Measurements from ENCODE around the gene GALR3. TPM values are rescaled to one million over a fixed set of nuclear protein-coding genes. Genes with fewer than 3 reads are reported as not detected.
A peak's percentile ranks its signal among the peaks of the same experiment; 100 is the strongest.

The GALR3 gene, protein sequence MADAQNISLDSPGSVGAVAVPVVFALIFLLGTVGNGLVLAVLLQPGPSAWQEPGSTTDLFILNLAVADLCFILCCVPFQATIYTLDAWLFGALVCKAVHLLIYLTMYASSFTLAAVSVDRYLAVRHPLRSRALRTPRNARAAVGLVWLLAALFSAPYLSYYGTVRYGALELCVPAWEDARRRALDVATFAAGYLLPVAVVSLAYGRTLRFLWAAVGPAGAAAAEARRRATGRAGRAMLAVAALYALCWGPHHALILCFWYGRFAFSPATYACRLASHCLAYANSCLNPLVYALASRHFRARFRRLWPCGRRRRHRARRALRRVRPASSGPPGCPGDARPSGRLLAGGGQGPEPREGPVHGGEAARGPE
- total RNA-seq (2013): not detected
- polyA plus RNA-seq (not detected), polyA minus RNA-seq (not detected in 2 replicates), total RNA-seq (0 to 0.30 (median 0) reads per million in 11 experiments)

DNA sequence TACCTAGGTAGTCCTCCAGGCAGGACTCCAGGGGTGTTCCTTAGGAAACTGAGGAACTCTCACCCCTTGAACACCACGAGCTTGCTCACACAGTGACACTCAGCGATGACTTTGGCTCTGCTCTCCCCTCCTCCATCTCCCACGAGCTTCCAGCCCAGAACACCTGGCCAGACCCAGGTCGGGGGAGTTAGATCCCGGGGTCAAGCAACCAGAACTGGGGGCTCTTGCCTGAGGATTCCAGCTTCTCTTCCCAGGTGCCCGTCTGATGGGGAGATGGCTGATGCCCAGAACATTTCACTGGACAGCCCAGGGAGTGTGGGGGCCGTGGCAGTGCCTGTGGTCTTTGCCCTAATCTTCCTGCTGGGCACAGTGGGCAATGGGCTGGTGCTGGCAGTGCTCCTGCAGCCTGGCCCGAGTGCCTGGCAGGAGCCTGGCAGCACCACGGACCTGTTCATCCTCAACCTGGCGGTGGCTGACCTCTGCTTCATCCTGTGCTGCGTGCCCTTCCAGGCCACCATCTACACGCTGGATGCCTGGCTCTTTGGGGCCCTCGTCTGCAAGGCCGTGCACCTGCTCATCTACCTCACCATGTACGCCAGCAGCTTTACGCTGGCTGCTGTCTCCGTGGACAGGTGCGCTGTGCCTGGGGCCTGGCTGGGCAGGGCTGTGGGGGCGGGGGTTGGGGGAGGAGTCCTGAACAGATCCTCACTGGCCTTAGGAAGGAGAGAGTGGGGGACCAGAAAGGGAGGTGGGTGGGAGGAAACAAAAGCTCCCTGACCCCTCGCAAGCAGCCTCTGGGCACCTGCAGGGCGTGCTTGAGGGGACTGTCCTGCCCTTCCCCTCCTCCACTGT lies at the start of gene GALR3:
TSS of gene GALR3 (plus strand) at position 249 of the 852 bp plus-strand sequence. CDS start at position 274, 25 bp downstream.
- peaks cover 34 to 49% (median 42%) of the 10 kb centered on the region in 3 donors for H3K27me3 Mint-ChIP-seq (ENCODE audit: low read depth in 3 of 3)
- no peak within 1 kb of the TSS for H2AFZ ChIP-seq (ENCODE audit: insufficient read depth, low read depth, low read length, poor library complexity, severe bottlenecking)
- DNase-seq: no peak
- H3K4me2 ChIP-seq (replicated peaks; ENCODE audit: extremely low read depth, low read length, poor library complexity, severe bottlenecking): no peak within 1 kb of the TSS
- H3K9me3 Mint-ChIP-seq: peaks cover 0 to 7% (median 0%) of the 10 kb centered on the region in 7 donors
- H3K36me3 Mint-ChIP-seq: peaks cover 3 to 4% of the 10 kb centered on the region in 2 donors
- H3K27ac ChIP-seq (ENCODE audit: low read depth in 1 of 2, low read length in 2 of 2): no peak within 1 kb of the TSS
- WGBS (ENCODE audit: insufficient coverage): 93% methylated on average over 15 of the region's 21 CpGs
- no peak within 1 kb of the TSS for H3K27ac Mint-ChIP-seq
- no peak within 1 kb of the TSS for H3K9ac ChIP-seq (ENCODE audit: insufficient read depth, low read length, poor library complexity, severe bottlenecking)
- no peaks in the 10 kb centered on the region for H3K9me3 ChIP-seq (replicated peaks in 1 of 2; ENCODE audit: control insufficient read depth in 1 of 2, insufficient read depth in 1 of 2, low read length in 2 of 2)
- peaks cover 5 to 33% of the 10 kb centered on the region in 2 donors for H3K27me3 ChIP-seq (ENCODE audit: control insufficient read depth in 2 of 2, insufficient read depth in 2 of 2, low read length in 2 of 2)
- H3K79me2 ChIP-seq (ENCODE audit: insufficient read depth, low read length): no peaks in the 10 kb centered on the region
- peaks cover 13% of the 10 kb centered on the region for H3K4me1 Mint-ChIP-seq
- H3K4me3 ChIP-seq (replicated peaks in 1 of 3; ENCODE audit: low read depth in 2 of 3, low read length in 3 of 3): no peak within 1 kb of the TSS
- H3K36me3 ChIP-seq (replicated peaks in 1 of 2; ENCODE audit: control insufficient read depth in 1 of 2, insufficient read depth in 2 of 2, low read length in 2 of 2): no peaks in the 10 kb centered on the region
- H3K4me1 ChIP-seq (ENCODE audit: control insufficient read depth in 1 of 2, insufficient read depth in 2 of 2, low read length in 2 of 2): peaks cover 12 to 26% of the 10 kb centered on the region in 2 donors
- H4K20me1 ChIP-seq (ENCODE audit: insufficient read depth, low read length): no peaks in the 10 kb centered on the region
- TF ChIP-seq, protein P1, sequence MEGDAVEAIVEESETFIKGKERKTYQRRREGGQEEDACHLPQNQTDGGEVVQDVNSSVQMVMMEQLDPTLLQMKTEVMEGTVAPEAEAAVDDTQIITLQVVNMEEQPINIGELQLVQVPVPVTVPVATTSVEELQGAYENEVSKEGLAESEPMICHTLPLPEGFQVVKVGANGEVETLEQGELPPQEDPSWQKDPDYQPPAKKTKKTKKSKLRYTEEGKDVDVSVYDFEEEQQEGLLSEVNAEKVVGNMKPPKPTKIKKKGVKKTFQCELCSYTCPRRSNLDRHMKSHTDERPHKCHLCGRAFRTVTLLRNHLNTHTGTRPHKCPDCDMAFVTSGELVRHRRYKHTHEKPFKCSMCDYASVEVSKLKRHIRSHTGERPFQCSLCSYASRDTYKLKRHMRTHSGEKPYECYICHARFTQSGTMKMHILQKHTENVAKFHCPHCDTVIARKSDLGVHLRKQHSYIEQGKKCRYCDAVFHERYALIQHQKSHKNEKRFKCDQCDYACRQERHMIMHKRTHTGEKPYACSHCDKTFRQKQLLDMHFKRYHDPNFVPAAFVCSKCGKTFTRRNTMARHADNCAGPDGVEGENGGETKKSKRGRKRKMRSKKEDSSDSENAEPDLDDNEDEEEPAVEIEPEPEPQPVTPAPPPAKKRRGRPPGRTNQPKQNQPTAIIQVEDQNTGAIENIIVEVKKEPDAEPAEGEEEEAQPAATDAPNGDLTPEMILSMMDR (IDR thresholded peaks at IDR 0.05): no peak
- intact Hi-C loops (cut with micrococcal nuclease): no loop called here
- H3K4me3 Mint-ChIP-seq: peak within 1 kb of the TSS in 1 of 2 donors; percentile 84

DNA sequence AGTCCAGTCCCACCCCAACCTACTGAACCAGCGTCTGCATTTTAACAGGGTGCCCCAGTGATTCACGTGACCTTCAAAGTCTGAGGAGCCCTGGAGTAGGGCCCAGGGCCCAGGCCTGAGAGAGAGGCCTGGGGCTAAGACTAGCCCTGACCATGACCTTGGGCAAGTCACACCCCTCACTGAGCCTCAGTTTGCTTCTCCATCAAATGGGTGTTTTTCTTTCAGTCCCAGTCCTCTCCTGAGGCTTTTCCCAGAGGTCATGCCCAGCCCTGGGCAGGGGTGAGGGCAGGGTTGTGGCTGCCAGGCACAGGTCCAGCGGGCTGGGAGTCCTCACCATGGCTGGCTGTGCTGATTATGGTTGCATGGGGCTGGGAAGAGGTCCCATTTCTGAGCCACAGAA lies 48.5 kb upstream of the GALR3 start:
- H3K9me3 Mint-ChIP-seq: no peaks in the 10 kb centered on the region
- no peak overlapping the region for H3K4me2 ChIP-seq (replicated peaks; ENCODE audit: extremely low read depth, low read length, poor library complexity, severe bottlenecking)
- H3K4me3 Mint-ChIP-seq: no peak overlapping the region
- H3K36me3 ChIP-seq (replicated peaks in 1 of 2; ENCODE audit: control insufficient read depth in 1 of 2, insufficient read depth in 2 of 2, low read length in 2 of 2): peaks cover 42 to 48% of the 10 kb centered on the region in 2 donors
- H3K9ac ChIP-seq (ENCODE audit: insufficient read depth, low read length, poor library complexity, severe bottlenecking): no peak overlapping the region
- H3K27ac Mint-ChIP-seq: no peak overlapping the region
- no peak overlapping the region for H2AFZ ChIP-seq (ENCODE audit: insufficient read depth, low read depth, low read length, poor library complexity, severe bottlenecking)
- H4K20me1 ChIP-seq (ENCODE audit: insufficient read depth, low read length): no peaks in the 10 kb centered on the region
- no peaks in the 10 kb centered on the region for H3K27me3 ChIP-seq (ENCODE audit: control insufficient read depth in 2 of 2, insufficient read depth in 2 of 2, low read length in 2 of 2)
- H3K27ac ChIP-seq (ENCODE audit: low read depth in 1 of 2, low read length in 2 of 2): no peak overlapping the region
- H3K4me3 ChIP-seq (replicated peaks in 1 of 3; ENCODE audit: low read depth in 2 of 3, low read length in 3 of 3): no peak overlapping the region
- no peaks in the 10 kb centered on the region for H3K4me1 ChIP-seq (ENCODE audit: control insufficient read depth in 1 of 2, insufficient read depth in 2 of 2, low read length in 2 of 2)
- DNase-seq: no peak
- peaks cover 39 to 54% of the 10 kb centered on the region in 2 donors for H3K36me3 Mint-ChIP-seq
- peaks cover 0 to 2% (median 1%) of the 10 kb centered on the region in 3 donors for H3K27me3 Mint-ChIP-seq (ENCODE audit: low read depth in 3 of 3)
- H3K4me1 Mint-ChIP-seq: no peaks in the 10 kb centered on the region
- WGBS (ENCODE audit: insufficient coverage): 93% methylated on average over 3 of the region's 3 CpGs
- TF ChIP-seq, protein P1 (IDR thresholded peaks at IDR 0.05): no peak
- intact Hi-C loops (cut with micrococcal nuclease): no loop called here
- no peaks in the 10 kb centered on the region for H3K9me3 ChIP-seq (replicated peaks in 1 of 2; ENCODE audit: control insufficient read depth in 1 of 2, insufficient read depth in 1 of 2, low read length in 2 of 2)
- no peaks in the 10 kb centered on the region for H3K79me2 ChIP-seq (ENCODE audit: insufficient read depth, low read length)

Measured in CD14-positive monocyte (primary cell).